ENCODE results near the gene SAP30. TPM values are rescaled to one million over a fixed set of nuclear protein-coding genes. Genes with fewer than 3 reads are reported as not detected.

The SAP30 gene
- polyA plus RNA-seq, 1 experiment, result 22.7 TPM

DNA sequence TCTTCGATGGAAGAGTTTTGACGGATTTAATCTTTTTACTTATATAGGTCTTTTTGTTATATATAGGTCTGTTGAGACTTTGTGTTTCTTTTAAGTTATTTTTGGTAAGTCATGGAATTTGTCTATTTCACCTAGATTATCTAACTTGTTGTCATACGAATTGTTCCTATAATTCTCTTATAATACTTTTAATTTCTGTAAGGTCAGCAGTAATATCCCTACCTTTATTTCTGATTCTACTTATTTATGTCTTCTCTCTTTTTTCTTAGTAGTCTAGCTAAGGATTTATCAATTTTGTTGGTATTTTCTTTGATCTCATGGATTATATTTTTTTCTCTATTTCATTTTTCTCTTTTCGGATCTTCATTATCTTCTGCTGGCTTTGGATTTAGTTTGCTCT, 11.6 kb downstream of the SAP30 start:
- Histone ChIP-seq H3K4me3 (ENCODE audit: low read depth, low read length) (no peak overlapping the region), H3K27me3 (ENCODE audit: control insufficient read depth, insufficient read depth, low read length) (no peaks in the 10 kb centered on the region), H3K27ac (ENCODE audit: low read depth, low read length) (no peak overlapping the region), H3K9me3 (ENCODE audit: control insufficient read depth, insufficient read depth, low read length) (no peaks in the 10 kb centered on the region)
- TF ChIP-seq CTCF (IDR thresholded peaks at IDR 0.05; ENCODE audit: low read depth, low read length), result no peak
- CTCF ChIA-PET, result no interaction called here
- POLR2A ChIA-PET, result no interaction called here
- no peak for DNase-seq (ENCODE audit: low read depth, low spot score)

- POLR2A ChIA-PET, result no interaction called here
- Histone ChIP-seq H3K9me3 (ENCODE audit: control insufficient read depth, insufficient read depth, low read length) (no peaks in the 10 kb centered on the region), H3K27ac (ENCODE audit: low read depth, low read length) (no peak overlapping the region), H3K4me3 (ENCODE audit: low read depth, low read length) (no peak overlapping the region), H3K27me3 (ENCODE audit: control insufficient read depth, insufficient read depth, low read length) (no peaks in the 10 kb centered on the region)
- DNase-seq (ENCODE audit: low read depth, low spot score), result no peak
- CTCF ChIA-PET, result interaction anchor here (0.8 to 1.1 kb wide), 2 partner anchors 34 to 85 kb away, joined by 3 read pairs; no protein-coding TSS in a partner anchor
- no peak for TF ChIP-seq CTCF (IDR thresholded peaks at IDR 0.05; ENCODE audit: low read depth, low read length)
These were observed 16.0 kb downstream of the SAP30 start for GRCh38 chr4:173386751-173387150.

DNA sequence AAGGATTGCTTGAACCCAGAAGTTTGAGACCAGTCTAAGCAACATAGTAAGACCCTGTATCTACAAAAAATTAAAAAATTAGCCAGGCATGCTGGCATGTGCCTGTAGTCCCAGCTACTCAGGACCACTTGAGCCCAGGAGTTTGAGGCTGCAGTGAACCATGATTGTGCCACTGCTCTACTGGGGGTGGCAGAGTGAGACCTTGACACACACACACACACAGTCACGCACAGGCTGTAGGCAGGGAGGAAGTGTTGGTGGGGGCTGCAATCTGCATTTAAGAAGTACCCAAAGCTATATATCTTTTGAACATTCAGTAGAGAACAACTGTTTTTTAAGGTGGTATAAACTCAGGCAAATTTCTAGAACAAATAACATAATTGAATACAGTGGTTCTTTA, 20.9 kb downstream of the SAP30 start:
- TF ChIP-seq CTCF (IDR thresholded peaks at IDR 0.05; ENCODE audit: low read depth, low read length), result no peak
- H3K4me3 ChIP-seq (ENCODE audit: low read depth, low read length), result no peak overlapping the region
- H3K9me3 ChIP-seq (ENCODE audit: control insufficient read depth, insufficient read depth, low read length), result no peaks in the 10 kb centered on the region
- DNase-seq (ENCODE audit: low read depth, low spot score), result no peak
- POLR2A ChIA-PET, result no interaction called here
- H3K27ac ChIP-seq (ENCODE audit: low read depth, low read length), result no peak overlapping the region
- CTCF ChIA-PET, result no interaction called here
- H3K27me3 ChIP-seq (ENCODE audit: control insufficient read depth, insufficient read depth, low read length), result no peaks in the 10 kb centered on the region

GRCh38 chr4:173397604-173398003, 26.9 kb downstream of the SAP30 start:
- no peak for DNase-seq (ENCODE audit: low read depth, low spot score)
- H3K4me3 ChIP-seq (ENCODE audit: low read depth, low read length), result no peak overlapping the region
- TF ChIP-seq CTCF (IDR thresholded peaks at IDR 0.05; ENCODE audit: low read depth, low read length), result no peak
- ChIA-PET CTCF (interaction anchor here (0.7 to 1.7 kb wide), 6 partner anchors 20 to 96 kb away, joined by 3 to 9 read pairs (median 4); no protein-coding TSS in a partner anchor), POLR2A (no interaction called here)
- H3K9me3 ChIP-seq (ENCODE audit: control insufficient read depth, insufficient read depth, low read length), result no peaks in the 10 kb centered on the region
- no peaks in the 10 kb centered on the region for H3K27me3 ChIP-seq (ENCODE audit: control insufficient read depth, insufficient read depth, low read length)
- no peak overlapping the region for H3K27ac ChIP-seq (ENCODE audit: low read depth, low read length)

DNA sequence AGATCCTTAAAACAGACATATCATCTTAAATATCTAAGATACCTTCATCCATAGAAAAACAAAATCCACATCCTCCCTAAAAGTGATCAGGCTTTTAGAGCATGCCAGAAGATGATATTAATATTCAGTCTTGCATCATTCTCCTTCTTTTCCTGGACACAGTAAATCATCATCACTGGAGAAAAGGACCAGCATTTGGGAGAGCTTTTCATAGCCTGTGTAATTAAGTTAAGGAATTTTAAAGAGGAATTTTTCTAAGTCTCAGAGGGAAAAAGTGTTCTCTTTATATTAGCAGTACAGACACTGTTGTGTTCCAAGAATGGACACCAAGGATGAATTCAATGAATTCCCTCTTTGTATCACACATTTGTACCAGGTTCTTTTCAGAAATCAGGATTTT, 27.5 kb downstream of the SAP30 start:
- no peak for TF ChIP-seq CTCF (IDR thresholded peaks at IDR 0.05; ENCODE audit: low read depth, low read length)
- Histone ChIP-seq H3K27ac (ENCODE audit: low read depth, low read length) (no peak overlapping the region), H3K9me3 (ENCODE audit: control insufficient read depth, insufficient read depth, low read length) (no peaks in the 10 kb centered on the region), H3K4me3 (ENCODE audit: low read depth, low read length) (no peak overlapping the region), H3K27me3 (ENCODE audit: control insufficient read depth, insufficient read depth, low read length) (no peaks in the 10 kb centered on the region)
- no peak for DNase-seq (ENCODE audit: low read depth, low spot score)
- ChIA-PET POLR2A (no interaction called here), CTCF (interaction anchor here (0.7 to 1.7 kb wide), 4 partner anchors 20 to 920 kb away, joined by 3 to 9 read pairs (median 5); no protein-coding TSS in a partner anchor)
